ENCODE results near the gene MAMDC4.
"Not testable (repeated sequence)": the region's sequence is repeated elsewhere in the genome, so short reads cannot be mapped to it uniquely, and the experiment has no call there.

- not testable (repeated sequence) for TF ChIP-seq POLR2AphosphoS5 (IDR thresholded peaks at IDR 0.05; ENCODE audit: low read depth); CTCF (IDR thresholded peaks at IDR 0.05; ENCODE audit: insufficient read depth, low read length); REST (IDR thresholded peaks at IDR 0.05; ENCODE audit: insufficient replicate concordance, low read depth); GABPA (IDR thresholded peaks at IDR 0.05; ENCODE audit: low read depth); SPI1 (IDR thresholded peaks at IDR 0.05; ENCODE audit: borderline replicate concordance, low read depth)
Observed at GRCh38 chr9:136866898-136867421, 14.8 kb downstream of the MAMDC4 start.
